H9 (cell line): Measurements from ENCODE around the gene PLXNB2. TPM values are rescaled to one million over a fixed set of nuclear protein-coding genes. Genes with fewer than 3 reads are reported as not detected.

ENCODE experiments used
- DNase-seq: peaks from one replicate; pipeline ENCODE4 v3.0.0-alpha.2; 2017
- H2AFZ ChIP-seq: one replicate; pipeline ENCODE4 v1.6.1; 2013; ENCODE audit warnings: mild to moderate bottlenecking, low read length, control low read depth, moderate library complexity
- H2AK5ac ChIP-seq: 2 replicates; pipeline ENCODE4 v1.6.1; 2013; ENCODE audit warnings: low read length, control low read depth, mixed read lengths; ENCODE audit not compliant: insufficient read length
- H2BK120ac ChIP-seq: one replicate; pipeline ENCODE4 v1.6.1; 2013; ENCODE audit warnings: low read depth, mild to moderate bottlenecking, low read length, control low read depth, inconsistent platforms; ENCODE audit not compliant: poor library complexity, severe bottlenecking
- H2BK12ac ChIP-seq: 2 replicates; pipeline ENCODE4 v1.6.1; 2013; ENCODE audit warnings: low read length, control low read depth, mixed read lengths, low read depth; ENCODE audit not compliant: insufficient read length
- H2BK15ac ChIP-seq: 2 replicates; pipeline ENCODE4 v1.6.1; 2013; ENCODE audit warnings: low read depth, low read length, control low read depth
- H2BK20ac ChIP-seq: one replicate; pipeline ENCODE4 v1.6.1; 2013; ENCODE audit warnings: low read depth, mild to moderate bottlenecking, low read length, control low read depth, inconsistent platforms; ENCODE audit not compliant: poor library complexity, severe bottlenecking
- H2BK5ac ChIP-seq: 2 replicates; pipeline ENCODE4 v1.6.1; 2013; ENCODE audit warnings: low read length, control low read depth, mixed read lengths; ENCODE audit not compliant: insufficient read length
- H3K14ac ChIP-seq: 2 replicates; pipeline ENCODE4 v1.6.1; 2013; ENCODE audit warnings: low read length, control low read depth; ENCODE audit not compliant: insufficient read depth
- H3K18ac ChIP-seq: 2 replicates; pipeline ENCODE4 v1.6.1; 2013; ENCODE audit warnings: low read depth, mild to moderate bottlenecking, mixed read lengths, low read length, control low read depth; ENCODE audit not compliant: insufficient read length
- H3K23ac ChIP-seq: 2 replicates; pipeline ENCODE4 v1.6.1; 2013; ENCODE audit warnings: low read length, control low read depth, mixed read lengths, low read depth; ENCODE audit not compliant: insufficient read length
- H3K23me2 ChIP-seq: 2 replicates; pipeline ENCODE4 v1.6.1; 2013; ENCODE audit warnings: low read depth, mild to moderate bottlenecking, mixed read lengths, low read length, control low read depth; ENCODE audit not compliant: insufficient read length, poor library complexity, severe bottlenecking
- H3K27ac ChIP-seq: 2 replicates; pipeline ENCODE4 v1.5.1; 2013; ENCODE audit warnings: low read length, control low read depth, mixed read lengths, low read depth; ENCODE audit not compliant: insufficient read length
- H3K27me3 ChIP-seq: 2 replicates; pipeline ENCODE4 v1.6.1; 2013; ENCODE audit warnings: low read length, control low read depth, inconsistent platforms; ENCODE audit not compliant: insufficient read depth
- H3K4ac ChIP-seq: 2 replicates; pipeline ENCODE4 v1.6.1; 2013; ENCODE audit warnings: low read depth, mild to moderate bottlenecking, control low read depth, inconsistent platforms, low read length, moderate library complexity
- H3K4me1 ChIP-seq: 2 replicates; pipeline ENCODE4 v1.6.1; 2013; ENCODE audit warnings: low read length, control low read depth, inconsistent platforms; ENCODE audit not compliant: insufficient read depth
- H3K4me2 ChIP-seq: 2 replicates; pipeline ENCODE4 v1.6.1; 2013; ENCODE audit warnings: low read length, control low read depth, mixed read lengths; ENCODE audit not compliant: insufficient read length, insufficient read depth
- H3K56ac ChIP-seq: 2 replicates; pipeline ENCODE4 v1.6.1; 2013; ENCODE audit warnings: low read depth, mild to moderate bottlenecking, mixed read lengths, low read length, control low read depth; ENCODE audit not compliant: insufficient read length
- H3K79me1 ChIP-seq: 2 replicates; pipeline ENCODE4 v1.6.1; 2013; ENCODE audit warnings: low read depth, mild to moderate bottlenecking, moderate library complexity, low read length, control low read depth, inconsistent platforms; ENCODE audit not compliant: insufficient read depth, poor library complexity, severe bottlenecking
- H3K79me2 ChIP-seq: 2 replicates; pipeline ENCODE4 v1.6.1; 2013; ENCODE audit warnings: low read length, control low read depth, inconsistent platforms; ENCODE audit not compliant: insufficient read depth
- H3K9ac ChIP-seq: 2 replicates; pipeline ENCODE4 v1.6.1; 2013; ENCODE audit warnings: low read length, control low read depth, mixed read lengths; ENCODE audit not compliant: insufficient read length; ENCODE audit errors: extremely low read depth
- H3K9me3 ChIP-seq: one replicate; pipeline ENCODE4 v1.6.1; 2013; ENCODE audit warnings: low read depth, low read length, inconsistent platforms; ENCODE audit not compliant: control insufficient read depth
- H3T11ph ChIP-seq: one replicate; pipeline ENCODE4 v1.6.1; 2013; ENCODE audit warnings: mild to moderate bottlenecking, low read length, control low read depth, inconsistent platforms
- H4K20me1 ChIP-seq: one replicate; pipeline ENCODE4 v1.6.1; 2013; ENCODE audit not compliant: control insufficient read depth, insufficient read length, insufficient read depth
- H4K5ac ChIP-seq: 2 replicates; pipeline ENCODE4 v1.6.1; 2013; ENCODE audit warnings: low read depth, mild to moderate bottlenecking, mixed read lengths, low read length, control low read depth; ENCODE audit not compliant: insufficient read length
- H4K8ac ChIP-seq: replicated peaks from 2 replicates; pipeline ENCODE4 v1.6.1; 2013; ENCODE audit warnings: low read length, control low read depth, mixed read lengths, low read depth; ENCODE audit not compliant: insufficient read length
- H4K91ac ChIP-seq: 2 replicates; pipeline ENCODE4 v1.6.1; 2013; ENCODE audit warnings: low read depth, mild to moderate bottlenecking, moderate library complexity, mixed read lengths, low read length, control low read depth; ENCODE audit not compliant: insufficient read length
- H3K27ac Mint-ChIP-seq, 3 experiments: 2 replicates in 2 of 3; 3 replicates in 1 of 3; pipeline ENCODE4 v1.8.0; 2020 to 2021; ENCODE audit warnings: mixed read lengths in 3 of 3, mild to moderate bottlenecking in 1 of 3, moderate library complexity in 1 of 3
- H3K27me3 Mint-ChIP-seq: 2 replicates; pipeline ENCODE4 v1.8.0; 2021; ENCODE audit warnings: low read depth, mild to moderate bottlenecking, moderate library complexity, mixed read lengths
- H3K36me3 Mint-ChIP-seq, 3 experiments: 2 replicates in 2 of 3; 3 replicates in 1 of 3; pipeline ENCODE4 v1.8.0; 2020 to 2021; ENCODE audit warnings: low read depth in 3 of 3, mixed read lengths in 3 of 3; ENCODE audit not compliant: insufficient read depth in 1 of 3
- H3K4me1 Mint-ChIP-seq, 2 experiments: 2 replicates each; pipeline ENCODE4 v1.8.0; 2020; ENCODE audit warnings: mixed read lengths in 2 of 2
- H3K4me3 Mint-ChIP-seq, 2 experiments: 2 replicates in 1 of 2; 3 replicates in 1 of 2; pipeline ENCODE4 v1.8.0; 2020 to 2021; ENCODE audit warnings: mild to moderate bottlenecking in 2 of 2, mixed read lengths in 2 of 2, moderate library complexity in 1 of 2
- H3K9me3 Mint-ChIP-seq, 2 experiments: 2 replicates in 1 of 2; 3 replicates in 1 of 2; pipeline ENCODE4 v1.8.0; 2020; ENCODE audit warnings: mild to moderate bottlenecking in 2 of 2, mixed read lengths in 2 of 2, moderate library complexity in 1 of 2
- CTCF ChIP-seq: fragments of 200-600 bp; sonication (generic); conservative IDR thresholded peaks from 3 replicates; pipeline ENCODE4 v1.8.0; 2021; ENCODE audit warnings: antibody characterized with exemption, mild to moderate bottlenecking
- WGBS: extraction: QIAGEN DNeasy Blood & Tissue Kit; methylation state at CpG from one replicate; pipeline ENCODE4 v1.1.7; 2013; ENCODE audit warnings: missing lambda C conversion rate, low lambda C conversion rate, mixed read lengths; ENCODE audit not compliant: insufficient read length; ENCODE audit errors: extremely low coverage; 5-methylcytosine and 5-hydroxymethylcytosine counted together
- total RNA-seq: library from RNA; stranded (reverse); gene quantifications from 2 replicates; pipeline ENCODE4 v1.2.1, GENCODE V29; 2021

Gene PLXNB2
- total RNA-seq, 1 experiment from 2014 or later = 87.6 TPM

- Histone ChIP-seq H3K4me1 (no peaks in the 10 kb centered on the region), H4K8ac (no peak overlapping the region), H3K14ac (no peak overlapping the region), H2AK5ac (no peak overlapping the region), H2BK20ac (no peak overlapping the region), H3K18ac (no peak overlapping the region), H3K4ac (no peak overlapping the region), H3K56ac (no peak overlapping the region), H2BK12ac (no peak overlapping the region), H3K4me2 (no peak overlapping the region), H2BK120ac (no peak overlapping the region), H2BK15ac (no peak overlapping the region), H4K5ac (no peak overlapping the region), H3K79me1 (no peaks in the 10 kb centered on the region), H2BK5ac (no peak overlapping the region), H3K79me2 (no peaks in the 10 kb centered on the region), H4K20me1 (no peaks in the 10 kb centered on the region), H3K23ac (no peak overlapping the region), H3K27ac (no peak overlapping the region), H2AFZ (no peak overlapping the region), H3K23me2 (peaks cover 5% of the 10 kb centered on the region), H3K9ac (no peak overlapping the region), H4K91ac (no peak overlapping the region), H3T11ph (no peak overlapping the region), H3K27me3 (peaks cover 15% of the 10 kb centered on the region; the same call in 1 of the 2 replicates), H3K9me3 (no peaks in the 10 kb centered on the region)
- Mint-ChIP-seq H3K4me1 (peaks cover 8 to 16% of the 10 kb centered on the region in 2 experiments), H3K9me3 (peaks cover 2 to 3% of the 10 kb centered on the region in 2 experiments; a peak in 2 of 5 replicates), H3K27me3 (peaks cover 80% of the 10 kb centered on the region), H3K27ac (no peak overlapping the region), H3K36me3 (no peaks in the 10 kb centered on the region), H3K4me3 (no peak overlapping the region)
- TF ChIP-seq CTCF = no peak
- WGBS = no CpG with 5 or more reads among the region's 37 CpGs
- no peak for DNase-seq
Observed at GRCh38 chr22:50266994-50267393, 40.5 kb downstream of the PLXNB2 start.
